ENCODE results near the gene ANKH. TPM values are rescaled to one million over a fixed set of nuclear protein-coding genes. Genes with fewer than 3 reads are reported as not detected.

Gene ANKH
- total RNA-seq, 1 experiment from 2014 or later = 53.2 TPM

- Mint-ChIP-seq H3K27ac (ENCODE audit: unreplicated experiment) (no peak overlapping the region), H3K4me1 (ENCODE audit: low read depth, unreplicated experiment) (peaks cover 10% of the 10 kb centered on the region), H3K36me3 (ENCODE audit: insufficient read depth, unreplicated experiment) (peaks cover 28% of the 10 kb centered on the region), H3K27me3 (ENCODE audit: unreplicated experiment) (no peaks in the 10 kb centered on the region), H3K9me3 (ENCODE audit: low read depth, unreplicated experiment) (no peaks in the 10 kb centered on the region), H3K4me3 (ENCODE audit: low read depth, unreplicated experiment) (no peak overlapping the region)
- BruUV-seq (replicated peaks) = no TSS peak
- CTCF ChIA-PET = no interaction called here
- intact Hi-C loops (cut with micrococcal nuclease; ENCODE audit: unreplicated experiment) = no loop called here
- DNase-seq = no peak
- TF ChIP-seq, protein P1, sequence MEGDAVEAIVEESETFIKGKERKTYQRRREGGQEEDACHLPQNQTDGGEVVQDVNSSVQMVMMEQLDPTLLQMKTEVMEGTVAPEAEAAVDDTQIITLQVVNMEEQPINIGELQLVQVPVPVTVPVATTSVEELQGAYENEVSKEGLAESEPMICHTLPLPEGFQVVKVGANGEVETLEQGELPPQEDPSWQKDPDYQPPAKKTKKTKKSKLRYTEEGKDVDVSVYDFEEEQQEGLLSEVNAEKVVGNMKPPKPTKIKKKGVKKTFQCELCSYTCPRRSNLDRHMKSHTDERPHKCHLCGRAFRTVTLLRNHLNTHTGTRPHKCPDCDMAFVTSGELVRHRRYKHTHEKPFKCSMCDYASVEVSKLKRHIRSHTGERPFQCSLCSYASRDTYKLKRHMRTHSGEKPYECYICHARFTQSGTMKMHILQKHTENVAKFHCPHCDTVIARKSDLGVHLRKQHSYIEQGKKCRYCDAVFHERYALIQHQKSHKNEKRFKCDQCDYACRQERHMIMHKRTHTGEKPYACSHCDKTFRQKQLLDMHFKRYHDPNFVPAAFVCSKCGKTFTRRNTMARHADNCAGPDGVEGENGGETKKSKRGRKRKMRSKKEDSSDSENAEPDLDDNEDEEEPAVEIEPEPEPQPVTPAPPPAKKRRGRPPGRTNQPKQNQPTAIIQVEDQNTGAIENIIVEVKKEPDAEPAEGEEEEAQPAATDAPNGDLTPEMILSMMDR (IDR thresholded peaks at IDR 0.05; ENCODE audit: unreplicated experiment) = no peak
These were observed 170.8 kb downstream of the ANKH start for GRCh38 chr5:14700478-14701436.

- H3K4me1 Mint-ChIP-seq (ENCODE audit: low read depth, unreplicated experiment) = peaks cover 10% of the 10 kb centered on the region
- CTCF ChIA-PET = no interaction called here
- intact Hi-C loops (cut with micrococcal nuclease; ENCODE audit: unreplicated experiment) = no loop called here
- no TSS peak for BruUV-seq (replicated peaks)
- no peaks in the 10 kb centered on the region for H3K27me3 Mint-ChIP-seq (ENCODE audit: unreplicated experiment)
- TF ChIP-seq, protein P1 (IDR thresholded peaks at IDR 0.05; ENCODE audit: unreplicated experiment) = no peak
- H3K9me3 Mint-ChIP-seq (ENCODE audit: low read depth, unreplicated experiment) = no peaks in the 10 kb centered on the region
- H3K27ac Mint-ChIP-seq (ENCODE audit: unreplicated experiment) = no peak overlapping the region
- H3K4me3 Mint-ChIP-seq (ENCODE audit: low read depth, unreplicated experiment) = no peak overlapping the region
- no peak for DNase-seq
- peaks cover 29% of the 10 kb centered on the region for H3K36me3 Mint-ChIP-seq (ENCODE audit: insufficient read depth, unreplicated experiment)
These were observed 171.7 kb downstream of the ANKH start for GRCh38 chr5:14699807-14700400.

GRCh38 chr5:14699159-14699558 is 172.4 kb downstream of the ANKH start:
- Mint-ChIP-seq H3K27me3 (ENCODE audit: unreplicated experiment) (no peaks in the 10 kb centered on the region), H3K4me1 (ENCODE audit: low read depth, unreplicated experiment) (peaks cover 10% of the 10 kb centered on the region), H3K9me3 (ENCODE audit: low read depth, unreplicated experiment) (no peaks in the 10 kb centered on the region), H3K27ac (ENCODE audit: unreplicated experiment) (no peak overlapping the region), H3K4me3 (ENCODE audit: low read depth, unreplicated experiment) (no peak overlapping the region), H3K36me3 (ENCODE audit: insufficient read depth, unreplicated experiment) (peaks cover 25% of the 10 kb centered on the region)
- BruUV-seq (replicated peaks) = no TSS peak
- TF ChIP-seq, protein P1 (IDR thresholded peaks at IDR 0.05; ENCODE audit: unreplicated experiment) = no peak
- CTCF ChIA-PET = no interaction called here
- intact Hi-C loops (cut with micrococcal nuclease; ENCODE audit: unreplicated experiment) = no loop called here
- DNase-seq = no peak

- Mint-ChIP-seq H3K27ac (ENCODE audit: unreplicated experiment) (no peak overlapping the region), H3K36me3 (ENCODE audit: insufficient read depth, unreplicated experiment) (peaks cover 19% of the 10 kb centered on the region), H3K4me1 (ENCODE audit: low read depth, unreplicated experiment) (peaks cover 10% of the 10 kb centered on the region), H3K27me3 (ENCODE audit: unreplicated experiment) (no peaks in the 10 kb centered on the region), H3K4me3 (ENCODE audit: low read depth, unreplicated experiment) (no peak overlapping the region), H3K9me3 (ENCODE audit: low read depth, unreplicated experiment) (no peaks in the 10 kb centered on the region)
- DNase-seq = no peak
- CTCF ChIA-PET = no interaction called here
- intact Hi-C loops (cut with micrococcal nuclease; ENCODE audit: unreplicated experiment) = no loop called here
- TF ChIP-seq, protein P1 (IDR thresholded peaks at IDR 0.05; ENCODE audit: unreplicated experiment) = no peak
- BruUV-seq (replicated peaks) = no TSS peak
These were observed 173.1 kb downstream of the ANKH start for GRCh38 chr5:14698495-14698894.
